NOMO-1 treated with DMSO at 0.1 percent for 48 hours (cell line): ENCODE data around the gene ZNF813.
"Not testable (repeated sequence)": the region's sequence is repeated elsewhere in the genome, so short reads cannot be mapped to it uniquely, and the experiment has no call there.

Experiments
- DNase-seq: peaks from one replicate; lab custom pipeline; 2025; ENCODE audit not compliant: unreplicated experiment; lab: John Stamatoyannopoulos, UW

ZNF813 gene

GRCh38 chr19:53467485-53468262 is at the start of gene ZNF813:
Gene ZNF813 (plus strand): TSS chr19:53467733. CDS start chr19:53483823, 16,090 bp downstream.
- peak; percentile 72 for DNase-seq

- not testable (repeated sequence) for DNase-seq
Observed at GRCh38 chr19:53420520-53421315, 46.8 kb upstream of the ZNF813 start.

GRCh38 chr19:53422551-53422950 is 45.0 kb upstream of the ZNF813 start:
- no peak for DNase-seq

- not testable (repeated sequence) for DNase-seq
Observed at GRCh38 chr19:53423074-53423473, 44.5 kb upstream of the ZNF813 start.

GRCh38 chr19:53423680-53424079 is 43.9 kb upstream of the ZNF813 start:
- DNase-seq, result not testable (repeated sequence)

- DNase-seq, result no peak
Observed at GRCh38 chr19:53424968-53425597, 42.5 kb upstream of the ZNF813 start.

- DNase-seq, result peak; percentile 82
Observed at GRCh38 chr19:53431399-53432087, 36.0 kb upstream of the ZNF813 start, which contains the start of gene ZNF761. Gene ZNF761 (plus strand): TSS chr19:53431984. CDS start chr19:53447269, 15,285 bp downstream.

GRCh38 chr19:53432088-53432661 is 35.4 kb upstream of the ZNF813 start:
- DNase-seq, result no peak

GRCh38 chr19:53443809-53444208 is 23.7 kb upstream of the ZNF813 start:
- not testable (repeated sequence) for DNase-seq

- not testable (repeated sequence) for DNase-seq
Observed at GRCh38 chr19:53447196-53447595, 20.3 kb upstream of the ZNF813 start.

- DNase-seq, result no peak
Observed at GRCh38 chr19:53455828-53456227, 11.7 kb upstream of the ZNF813 start.

- not testable (repeated sequence) for DNase-seq
Observed at GRCh38 chr19:53460131-53460721, 7.3 kb upstream of the ZNF813 start.

GRCh38 chr19:53461866-53462265 is 5.7 kb upstream of the ZNF813 start:
- no peak for DNase-seq

- no peak for DNase-seq
Observed at GRCh38 chr19:53462861-53463260, 4.7 kb upstream of the ZNF813 start.

- no peak for DNase-seq
Observed at GRCh38 chr19:53463263-53463662, 4.3 kb upstream of the ZNF813 start.

GRCh38 chr19:53466726-53467484 is 628 bp upstream of the ZNF813 start:
- no peak for DNase-seq

- not testable (repeated sequence) for DNase-seq
Observed at GRCh38 chr19:53468628-53469027, 1.1 kb downstream of the ZNF813 start.

- DNase-seq, result no peak
Observed at GRCh38 chr19:53471916-53472315, 4.4 kb downstream of the ZNF813 start.

GRCh38 chr19:53474832-53475231 is 7.3 kb downstream of the ZNF813 start:
- DNase-seq, result not testable (repeated sequence)
